Measurements from ENCODE around the gene PNCK.

DNA sequence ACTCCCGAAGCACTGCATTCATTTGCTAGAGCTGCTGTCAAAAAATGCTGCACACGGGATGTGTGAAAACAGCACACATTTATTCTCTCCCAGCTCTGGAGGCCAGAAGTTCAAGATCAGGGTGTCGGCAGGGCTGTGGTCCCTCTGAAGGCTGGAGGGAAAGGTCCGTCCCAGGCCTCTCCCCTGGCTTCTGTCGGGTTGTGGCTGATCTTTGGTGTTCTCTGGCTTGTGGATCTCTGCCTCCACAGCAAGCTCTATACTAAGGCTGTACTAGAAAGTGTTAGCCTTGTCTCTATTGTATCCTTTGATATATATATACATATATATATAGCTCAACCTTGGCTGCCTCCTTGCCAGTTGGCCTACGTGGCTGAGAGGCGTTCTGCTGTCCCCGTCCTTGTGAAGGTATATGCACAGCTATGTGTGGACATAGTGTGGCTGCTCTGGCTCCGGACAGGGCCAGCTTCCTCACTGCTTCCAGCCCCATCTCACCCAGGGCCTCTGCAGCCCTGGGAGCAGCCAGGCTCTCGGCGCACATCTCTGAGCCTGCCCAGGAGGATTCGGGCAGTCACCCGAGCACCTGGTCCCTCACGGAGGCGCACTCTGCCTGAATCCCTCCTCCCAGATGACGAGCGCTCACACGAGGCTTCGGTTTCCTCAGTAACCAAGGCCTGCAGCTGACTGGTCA, 41.6 kb downstream of the PNCK start:
- TF ChIP-seq, protein P1, sequence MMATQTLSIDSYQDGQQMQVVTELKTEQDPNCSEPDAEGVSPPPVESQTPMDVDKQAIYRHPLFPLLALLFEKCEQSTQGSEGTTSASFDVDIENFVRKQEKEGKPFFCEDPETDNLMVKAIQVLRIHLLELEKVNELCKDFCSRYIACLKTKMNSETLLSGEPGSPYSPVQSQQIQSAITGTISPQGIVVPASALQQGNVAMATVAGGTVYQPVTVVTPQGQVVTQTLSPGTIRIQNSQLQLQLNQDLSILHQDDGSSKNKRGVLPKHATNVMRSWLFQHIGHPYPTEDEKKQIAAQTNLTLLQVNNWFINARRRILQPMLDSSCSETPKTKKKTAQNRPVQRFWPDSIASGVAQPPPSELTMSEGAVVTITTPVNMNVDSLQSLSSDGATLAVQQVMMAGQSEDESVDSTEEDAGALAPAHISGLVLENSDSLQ (IDR thresholded peaks at IDR 0.05): no peak
- TF ChIP-seq FOXK2 (IDR thresholded peaks at IDR 0.05): no peak
- TF ChIP-seq BHLHE40 (IDR thresholded peaks at IDR 0.05; ENCODE audit: borderline replicate concordance): no peak
- TF ChIP-seq LEF1 (IDR thresholded peaks at IDR 0.05; ENCODE audit: borderline replicate concordance): no peak
- no peak for TF ChIP-seq SP1 (IDR thresholded peaks at IDR 0.05)
- TF ChIP-seq FOXM1 (IDR thresholded peaks at IDR 0.05; ENCODE audit: borderline replicate concordance): no peak
- TF ChIP-seq NFRKB (IDR thresholded peaks at IDR 0.05): no peak
- TF ChIP-seq CTBP1 (IDR thresholded peaks at IDR 0.05; ENCODE audit: borderline replicate concordance): no peak
